GM21390 (cell line): ENCODE data around the gene ALCAM.

Experiments
- ATAC-seq: cut with Tn5 transposase; IDR thresholded peaks from one replicate; pipeline ENCODE4 v1.9.1; 2021; ENCODE audit not compliant: unreplicated experiment

ALCAM gene

GRCh38 chr3:105355408-105356061, 11.2 kb upstream of the ALCAM start:
- ATAC-seq = no peak

- ATAC-seq = no peak
Measured at GRCh38 chr3:105356396-105356795, 10.3 kb upstream of the ALCAM start.

GRCh38 chr3:105356988-105357387, 9.7 kb upstream of the ALCAM start:
- ATAC-seq = no peak

GRCh38 chr3:105359098-105359762, 7.5 kb upstream of the ALCAM start:
- ATAC-seq = no peak

- no peak for ATAC-seq
Measured at GRCh38 chr3:105360003-105360402, 6.7 kb upstream of the ALCAM start.

GRCh38 chr3:105362021-105362665, 4.6 kb upstream of the ALCAM start:
- no peak for ATAC-seq

GRCh38 chr3:105364128-105364527, 2.6 kb upstream of the ALCAM start:
- no peak for ATAC-seq

GRCh38 chr3:105365081-105365390, 1.7 kb upstream of the ALCAM start:
- no peak for ATAC-seq

GRCh38 chr3:105365391-105366325, 1.1 kb upstream of the ALCAM start:
- ATAC-seq = no peak

- no peak for ATAC-seq
Measured at GRCh38 chr3:105367063-105367405, 325 bp downstream of the ALCAM start.

- peak; percentile 17 for ATAC-seq
Measured at GRCh38 chr3:105367406-105368213, 901 bp downstream of the ALCAM start.

GRCh38 chr3:105368566-105369499, 2.1 kb downstream of the ALCAM start:
- ATAC-seq = peak; percentile 28

GRCh38 chr3:105369500-105370371, 3.0 kb downstream of the ALCAM start:
- ATAC-seq = peak; percentile 14

- ATAC-seq = no peak
Measured at GRCh38 chr3:105373383-105373782, 6.7 kb downstream of the ALCAM start.

- no peak for ATAC-seq
Measured at GRCh38 chr3:105375750-105376511, 9.2 kb downstream of the ALCAM start.

- ATAC-seq = no peak
Measured at GRCh38 chr3:105377716-105378115, 11.0 kb downstream of the ALCAM start.

GRCh38 chr3:105385179-105385578, 18.5 kb downstream of the ALCAM start:
- ATAC-seq = no peak
